ENCODE data around the gene GUCD1. TPM values are rescaled to one million over a fixed set of nuclear protein-coding genes. Genes with fewer than 3 reads are reported as not detected.

GUCD1 gene
- polyA plus RNA-seq, 2 of the 4 experiments (the other 2 are of a cell fraction) = 37.1 to 43.5 TPM

- 88% methylated on average over 8 of the region's 8 CpGs for WGBS (ENCODE audit: missing lambda C conversion rate)
- DNase-seq (ENCODE audit: low read depth in 1 of 2, low spot score in 1 of 2) (no peak), ATAC-seq (no peak), FAIRE-seq (no peak)
- H3K4me3 ChIP-seq = no peak overlapping the region
- no peaks in the 10 kb centered on the region for H3K9me3 ChIP-seq
- no peak overlapping the region for H3K4me2 ChIP-seq
- ChIA-PET CTCF (interaction anchor here (1.7 kb wide), 1 partner anchor 10 kb away, joined by 6 read pairs; no protein-coding TSS in a partner anchor), POLR2A (no interaction called here)
- TF ChIP-seq FOSL2 (IDR thresholded peaks at IDR 0.05) (no peak), FOSL2 (CRISPR knock-in tag; IDR thresholded peaks at IDR 0.05) (no peak), ESRRA (IDR thresholded peaks at IDR 0.05; ENCODE audit: borderline replicate concordance, low read length) (no peak), NFE2L2 (conservative IDR thresholded peaks at IDR 0.05; ENCODE audit: low read length) (no peak), MAFK (IDR thresholded peaks at IDR 0.05; ENCODE audit: partially characterized antibody) (no peak), MAX (IDR thresholded peaks at IDR 0.05) (no peak), POLR2AphosphoS2 (conservative IDR thresholded peaks at IDR 0.05; ENCODE audit: low read length) (no peak), TFCP2L1 (CRISPR knock-in tag; IDR thresholded peaks at IDR 0.05) (no peak), MYC (IDR thresholded peaks at IDR 0.05; ENCODE audit: borderline replicate concordance, low read length) (no peak), HOXB5 (CRISPR knock-in tag; IDR thresholded peaks at IDR 0.05) (no peak), FOXS1 (CRISPR knock-in tag; IDR thresholded peaks at IDR 0.05) (no peak), KDM5A (IDR thresholded peaks at IDR 0.05) (no peak), USF2 (IDR thresholded peaks at IDR 0.05) (no peak), JUNB (IDR thresholded peaks at IDR 0.05) (no peak), POLR2A (IDR thresholded peaks at IDR 0.05; ENCODE audit: low read length) (no peak), NR3C1 (IDR thresholded peaks at IDR 0.05) (no peak), RAD21 (conservative IDR thresholded peaks at IDR 0.05 in 1 of 2, IDR thresholded peaks at IDR 0.05 in 1 of 2) (no peak), CBX2 (IDR thresholded peaks at IDR 0.05; ENCODE audit: borderline replicate concordance, low read depth) (no peak), ZFP36 (IDR thresholded peaks at IDR 0.05; ENCODE audit: borderline replicate concordance, partially characterized antibody) (no peak), SREBF2 (IDR thresholded peaks at IDR 0.05) (no peak)
- TF ChIP-seq, protein P1, sequence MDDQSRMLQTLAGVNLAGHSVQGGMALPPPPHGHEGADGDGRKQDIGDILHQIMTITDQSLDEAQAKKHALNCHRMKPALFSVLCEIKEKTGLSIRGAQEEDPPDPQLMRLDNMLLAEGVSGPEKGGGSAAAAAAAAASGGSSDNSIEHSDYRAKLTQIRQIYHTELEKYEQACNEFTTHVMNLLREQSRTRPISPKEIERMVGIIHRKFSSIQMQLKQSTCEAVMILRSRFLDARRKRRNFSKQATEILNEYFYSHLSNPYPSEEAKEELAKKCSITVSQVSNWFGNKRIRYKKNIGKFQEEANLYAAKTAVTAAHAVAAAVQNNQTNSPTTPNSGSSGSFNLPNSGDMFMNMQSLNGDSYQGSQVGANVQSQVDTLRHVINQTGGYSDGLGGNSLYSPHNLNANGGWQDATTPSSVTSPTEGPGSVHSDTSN (IDR thresholded peaks at IDR 0.05) = no peak
- no peak overlapping the region for H3K27ac ChIP-seq
- no peaks in the 10 kb centered on the region for H3K4me1 ChIP-seq
Measured at GRCh38 chr22:24566899-24567511, 12.1 kb upstream of the GUCD1 start.

GRCh38 chr22:24565077-24565476, 10.1 kb upstream of the GUCD1 start:
- no peaks in the 10 kb centered on the region for H3K9me3 ChIP-seq
- TF ChIP-seq CBX8 (IDR thresholded peaks at IDR 0.05) = no peak
- no peak for TF ChIP-seq FOSL2 (IDR thresholded peaks at IDR 0.05)
- TF ChIP-seq FOSL2 (CRISPR knock-in tag; IDR thresholded peaks at IDR 0.05) = no peak
- no peak for TF ChIP-seq POLR2A (IDR thresholded peaks at IDR 0.05; ENCODE audit: low read length)
- no peak for TF ChIP-seq PHF8 (IDR thresholded peaks at IDR 0.05; ENCODE audit: borderline replicate concordance, low read depth)
- TF ChIP-seq, protein P2, sequence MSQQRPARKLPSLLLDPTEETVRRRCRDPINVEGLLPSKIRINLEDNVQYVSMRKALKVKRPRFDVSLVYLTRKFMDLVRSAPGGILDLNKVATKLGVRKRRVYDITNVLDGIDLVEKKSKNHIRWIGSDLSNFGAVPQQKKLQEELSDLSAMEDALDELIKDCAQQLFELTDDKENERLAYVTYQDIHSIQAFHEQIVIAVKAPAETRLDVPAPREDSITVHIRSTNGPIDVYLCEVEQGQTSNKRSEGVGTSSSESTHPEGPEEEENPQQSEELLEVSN (IDR thresholded peaks at IDR 0.05; ENCODE audit: borderline replicate concordance, low read depth) = no peak
- TF ChIP-seq, protein P3, sequence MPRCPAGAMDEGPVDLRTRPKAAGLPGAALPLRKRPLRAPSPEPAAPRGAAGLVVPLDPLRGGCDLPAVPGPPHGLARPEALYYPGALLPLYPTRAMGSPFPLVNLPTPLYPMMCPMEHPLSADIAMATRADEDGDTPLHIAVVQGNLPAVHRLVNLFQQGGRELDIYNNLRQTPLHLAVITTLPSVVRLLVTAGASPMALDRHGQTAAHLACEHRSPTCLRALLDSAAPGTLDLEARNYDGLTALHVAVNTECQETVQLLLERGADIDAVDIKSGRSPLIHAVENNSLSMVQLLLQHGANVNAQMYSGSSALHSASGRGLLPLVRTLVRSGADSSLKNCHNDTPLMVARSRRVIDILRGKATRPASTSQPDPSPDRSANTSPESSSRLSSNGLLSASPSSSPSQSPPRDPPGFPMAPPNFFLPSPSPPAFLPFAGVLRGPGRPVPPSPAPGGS (IDR thresholded peaks at IDR 0.05) = no peak
- no peak for TF ChIP-seq EHMT2 (IDR thresholded peaks at IDR 0.05; ENCODE audit: low read depth)
- no peak for TF ChIP-seq POLR2AphosphoS2 (conservative IDR thresholded peaks at IDR 0.05; ENCODE audit: low read length)
- TF ChIP-seq BHLHE40 (IDR thresholded peaks at IDR 0.05; ENCODE audit: low read depth, low read length) = no peak
- TF ChIP-seq ATOH8 (CRISPR knock-in tag; IDR thresholded peaks at IDR 0.05; ENCODE audit: low read depth) = no peak
- TF ChIP-seq ZFP36 (IDR thresholded peaks at IDR 0.05; ENCODE audit: borderline replicate concordance, partially characterized antibody) = no peak
- TF ChIP-seq ELK1 (IDR thresholded peaks at IDR 0.05; ENCODE audit: low read depth, low read length) = no peak
- TF ChIP-seq MAFK (IDR thresholded peaks at IDR 0.05; ENCODE audit: partially characterized antibody) = no peak
- TF ChIP-seq JUNB (IDR thresholded peaks at IDR 0.05) = no peak
- no peak for TF ChIP-seq HEYL (CRISPR knock-in tag; IDR thresholded peaks at IDR 0.05)
- no peak for TF ChIP-seq NFE2L2 (conservative IDR thresholded peaks at IDR 0.05; ENCODE audit: low read length)
- no peak for TF ChIP-seq HOXB13 (CRISPR knock-in tag; IDR thresholded peaks at IDR 0.05; ENCODE audit: low read depth)
- no peak for TF ChIP-seq TP53 (CRISPR knock-in tag; IDR thresholded peaks at IDR 0.05)
- no peak for TF ChIP-seq EHF (CRISPR knock-in tag; IDR thresholded peaks at IDR 0.05)
- ATAC-seq = no peak

More at GRCh38 chr22:24565077-24565476, 10.1 kb upstream of the GUCD1 start:
- H3K4me2 ChIP-seq = no peak overlapping the region
- no peak overlapping the region for H3K4me3 ChIP-seq
- no peaks in the 10 kb centered on the region for H3K4me1 ChIP-seq
- WGBS (ENCODE audit: missing lambda C conversion rate) = 94% methylated on average over 2 of the region's 2 CpGs
- DNase-seq (ENCODE audit: low read depth in 1 of 2, low spot score in 1 of 2) = no peak
- FAIRE-seq = no peak
- ChIA-PET CTCF (no interaction called here), POLR2A (no interaction called here)
- no peak overlapping the region for H3K27ac ChIP-seq
